Bronchial epithelial cell (primary cell): ENCODE measurements around the gene NIPAL3. TPM values are rescaled to one million over a fixed set of nuclear protein-coding genes. Genes with fewer than 3 reads are reported as not detected.
"Not testable (repeated sequence)": the region's sequence is repeated elsewhere in the genome, so short reads cannot be mapped to it uniquely, and the experiment has no call there.

ENCODE experiments used
- DNase-seq: peaks from one replicate; pipeline ENCODE4 v3.0.0-alpha.2; 2010; ENCODE audit warnings: low read depth
- FAIRE-seq: peaks from 2 replicates; lab custom pipeline; 2011; peaks lifted over from hg19 to GRCh38; lab: Jason Lieb, UNC
- H3K27me3 ChIP-seq: 2 replicates; pipeline ENCODE4 v1.5.1; 2011; ENCODE audit warnings: low read length; ENCODE audit not compliant: control insufficient read depth, insufficient read depth
- H3K36me3 ChIP-seq: 2 replicates; pipeline ENCODE4 v1.5.1; 2011; ENCODE audit warnings: low read length; ENCODE audit not compliant: control insufficient read depth, insufficient read depth
- H3K4me3 ChIP-seq: 2 replicates; pipeline ENCODE4 v1.5.1; 2011; ENCODE audit warnings: mild to moderate bottlenecking, low read depth, low read length, control low read depth
- total RNA-seq: library from RNA; depleted of rRNA; stranded (reverse); fragments of >200 nt; gene quantifications from 2 replicates; pipeline ENCODE4 v1.2.1, GENCODE V29; 2014
- TF ChIP-seq, protein P1 (sequence below): IDR thresholded peaks from 2 replicates; pipeline ENCODE4 v1.5.1; 2011; ENCODE audit warnings: mild to moderate bottlenecking, moderate library complexity, low read length, control low read depth, inconsistent platforms; ENCODE audit not compliant: insufficient read depth, severe bottlenecking

Gene NIPAL3
- total RNA-seq, 1 donor from 2014 or later, result 35.8 TPM

GRCh38 chr1:24505816-24506215 is 90.2 kb downstream of the NIPAL3 start:
- DNase-seq (no peak), FAIRE-seq (no peak)
- TF ChIP-seq, protein P1, sequence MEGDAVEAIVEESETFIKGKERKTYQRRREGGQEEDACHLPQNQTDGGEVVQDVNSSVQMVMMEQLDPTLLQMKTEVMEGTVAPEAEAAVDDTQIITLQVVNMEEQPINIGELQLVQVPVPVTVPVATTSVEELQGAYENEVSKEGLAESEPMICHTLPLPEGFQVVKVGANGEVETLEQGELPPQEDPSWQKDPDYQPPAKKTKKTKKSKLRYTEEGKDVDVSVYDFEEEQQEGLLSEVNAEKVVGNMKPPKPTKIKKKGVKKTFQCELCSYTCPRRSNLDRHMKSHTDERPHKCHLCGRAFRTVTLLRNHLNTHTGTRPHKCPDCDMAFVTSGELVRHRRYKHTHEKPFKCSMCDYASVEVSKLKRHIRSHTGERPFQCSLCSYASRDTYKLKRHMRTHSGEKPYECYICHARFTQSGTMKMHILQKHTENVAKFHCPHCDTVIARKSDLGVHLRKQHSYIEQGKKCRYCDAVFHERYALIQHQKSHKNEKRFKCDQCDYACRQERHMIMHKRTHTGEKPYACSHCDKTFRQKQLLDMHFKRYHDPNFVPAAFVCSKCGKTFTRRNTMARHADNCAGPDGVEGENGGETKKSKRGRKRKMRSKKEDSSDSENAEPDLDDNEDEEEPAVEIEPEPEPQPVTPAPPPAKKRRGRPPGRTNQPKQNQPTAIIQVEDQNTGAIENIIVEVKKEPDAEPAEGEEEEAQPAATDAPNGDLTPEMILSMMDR, result no peak
- H3K36me3 ChIP-seq, result no peaks in the 10 kb centered on the region
- no peak overlapping the region for H3K4me3 ChIP-seq
- H3K27me3 ChIP-seq, result no peaks in the 10 kb centered on the region

GRCh38 chr1:24506691-24507381 is 91.2 kb downstream of the NIPAL3 start:
- TF ChIP-seq, protein P1, result no peak
- H3K36me3 ChIP-seq, result no peaks in the 10 kb centered on the region
- no peak for FAIRE-seq
- no peak overlapping the region for H3K4me3 ChIP-seq
- no peaks in the 10 kb centered on the region for H3K27me3 ChIP-seq
- DNase-seq, result no peak

GRCh38 chr1:24507405-24507804 is 91.8 kb downstream of the NIPAL3 start:
- TF ChIP-seq, protein P1, result no peak
- Histone ChIP-seq H3K36me3 (no peaks in the 10 kb centered on the region), H3K4me3 (no peak overlapping the region), H3K27me3 (no peaks in the 10 kb centered on the region)
- FAIRE-seq (no peak), DNase-seq (no peak)

GRCh38 chr1:24508911-24509310 is 93.3 kb downstream of the NIPAL3 start:
- no peak overlapping the region for H3K4me3 ChIP-seq
- TF ChIP-seq, protein P1, result no peak
- DNase-seq (no peak), FAIRE-seq (no peak)
- H3K36me3 ChIP-seq, result no peaks in the 10 kb centered on the region
- H3K27me3 ChIP-seq, result no peaks in the 10 kb centered on the region

GRCh38 chr1:24513706-24514105 is 98.1 kb downstream of the NIPAL3 start:
- TF ChIP-seq, protein P1, result no peak
- FAIRE-seq (no peak), DNase-seq (no peak)
- Histone ChIP-seq H3K4me3 (no peak overlapping the region), H3K36me3 (no peaks in the 10 kb centered on the region), H3K27me3 (no peaks in the 10 kb centered on the region)

- no peak overlapping the region for H3K4me3 ChIP-seq
- no peaks in the 10 kb centered on the region for H3K27me3 ChIP-seq
- H3K36me3 ChIP-seq, result no peaks in the 10 kb centered on the region
- FAIRE-seq (no peak), DNase-seq (no peak)
- TF ChIP-seq, protein P1, result no peak
Measured at GRCh38 chr1:24514946-24515345, 99.3 kb downstream of the NIPAL3 start.

DNA sequence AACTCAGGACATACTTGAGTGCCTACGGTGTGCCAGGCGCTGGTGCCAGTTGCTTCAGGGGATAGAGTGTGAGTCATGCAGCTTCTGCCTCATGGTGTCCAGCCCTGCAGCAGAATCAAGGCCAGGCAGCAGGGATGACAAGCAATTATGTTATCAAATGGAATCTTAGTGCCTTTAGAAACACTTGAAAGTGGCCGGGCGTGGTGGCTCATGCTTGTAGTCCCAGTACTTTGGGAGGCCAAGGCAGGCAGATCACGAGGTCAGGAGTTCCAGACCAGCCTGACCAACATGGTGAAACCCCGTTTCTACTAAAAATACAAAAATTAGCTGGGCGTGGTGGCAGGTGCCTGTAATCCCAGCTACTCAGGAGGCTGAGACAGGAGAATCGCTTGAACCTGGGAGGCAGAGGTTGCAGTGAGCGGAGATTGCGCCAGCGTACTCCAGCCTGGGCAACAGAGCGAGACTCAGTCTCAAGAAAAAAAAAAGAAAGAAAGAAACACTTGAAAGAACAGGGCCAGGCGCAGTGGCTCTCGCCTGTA is 100.1 kb downstream of the NIPAL3 start:
- H3K27me3 ChIP-seq, H3K4me3 ChIP-seq, FAIRE-seq, H3K36me3 ChIP-seq: not testable (repeated sequence)
- peak; percentile 86 for DNase-seq
